DOHH2 (cell line): Measurements from ENCODE around the gene CACNA1I.

Experiments
- H3F3A ChIP-seq: fragments of 200-600 bp; sonication (generic), shearing (Covaris generic); 2 replicates; pipeline ENCODE4 v1.6.0; 2016; ENCODE audit warnings: antibody characterized with exemption, mild to moderate bottlenecking; ENCODE audit not compliant: control insufficient read depth, insufficient read depth
- H3K27ac ChIP-seq: fragments of 200-600 bp; sonication (generic); 2 replicates; pipeline ENCODE4 v1.5.1; 2014; ENCODE audit warnings: low read depth, mild to moderate bottlenecking, low read length, moderate library complexity
- H3K27me3 ChIP-seq: fragments of 200-600 bp; sonication (generic); 2 replicates; pipeline ENCODE4 v1.6.1; 2014; ENCODE audit warnings: mild to moderate bottlenecking, low read length, mixed read lengths; ENCODE audit not compliant: control insufficient read depth
- H3K36me3 ChIP-seq: fragments of 200-600 bp; sonication (generic); 2 replicates; pipeline ENCODE4 v1.6.1; 2014; ENCODE audit warnings: mild to moderate bottlenecking, low read length, moderate library complexity, mixed read lengths; ENCODE audit not compliant: control insufficient read depth
- H3K4me1 ChIP-seq: fragments of 200-600 bp; sonication (generic); 2 replicates; pipeline ENCODE4 v1.6.1; 2014; ENCODE audit warnings: mild to moderate bottlenecking, low read length, mixed read lengths; ENCODE audit not compliant: control insufficient read depth
- H3K4me2 ChIP-seq: fragments of 200-600 bp; sonication (generic); 2 replicates; pipeline ENCODE4 v1.6.0; 2014; ENCODE audit warnings: mild to moderate bottlenecking, low read length, moderate library complexity
- H3K4me3 ChIP-seq: fragments of 200-600 bp; sonication (generic); 2 replicates; pipeline ENCODE4 v1.5.1; 2014; ENCODE audit warnings: mild to moderate bottlenecking, low read length, mixed read lengths
- H3K79me2 ChIP-seq: fragments of 200-600 bp; sonication (generic); 2 replicates; pipeline ENCODE4 v1.6.1; 2014; ENCODE audit warnings: mild to moderate bottlenecking, low read length, mixed read lengths; ENCODE audit not compliant: control insufficient read depth
- H3K9me2 ChIP-seq: fragments of 200-600 bp; sonication (generic); replicated peaks from 2 replicates; pipeline ENCODE4 v1.6.1; 2014; ENCODE audit warnings: mild to moderate bottlenecking, low read length, mixed read lengths; ENCODE audit not compliant: control insufficient read depth
- H3K9me3 ChIP-seq: fragments of 200-600 bp; sonication (generic); 2 replicates; pipeline ENCODE4 v1.6.1; 2014; ENCODE audit warnings: antibody characterized with exemption, low read length, mixed read lengths; ENCODE audit not compliant: control insufficient read depth, insufficient read depth
- H4K20me1 ChIP-seq: fragments of 200-600 bp; sonication (generic); 2 replicates; pipeline ENCODE4 v1.6.0; 2014; ENCODE audit warnings: low read depth, mild to moderate bottlenecking, antibody characterized with exemption, low read length, moderate library complexity; ENCODE audit not compliant: control insufficient read depth, insufficient read depth
- EZH2phosphoT487 ChIP-seq: fragments of 200-600 bp; sonication (generic); IDR thresholded peaks from 2 replicates; pipeline ENCODE4 v1.6.1; 2017; ENCODE audit warnings: borderline replicate concordance, mild to moderate bottlenecking, antibody characterized with exemption, low read length, moderate library complexity, mixed read lengths
- TF ChIP-seq, protein P1 (sequence below): fragments of 200-600 bp; sonication (generic); IDR thresholded peaks from one replicate; pipeline ENCODE4 v1.5.1; 2014; ENCODE audit warnings: antibody characterized with exemption, mild to moderate bottlenecking, low read depth, low read length; ENCODE audit not compliant: poor library complexity, severe bottlenecking

The CACNA1I gene

DNA sequence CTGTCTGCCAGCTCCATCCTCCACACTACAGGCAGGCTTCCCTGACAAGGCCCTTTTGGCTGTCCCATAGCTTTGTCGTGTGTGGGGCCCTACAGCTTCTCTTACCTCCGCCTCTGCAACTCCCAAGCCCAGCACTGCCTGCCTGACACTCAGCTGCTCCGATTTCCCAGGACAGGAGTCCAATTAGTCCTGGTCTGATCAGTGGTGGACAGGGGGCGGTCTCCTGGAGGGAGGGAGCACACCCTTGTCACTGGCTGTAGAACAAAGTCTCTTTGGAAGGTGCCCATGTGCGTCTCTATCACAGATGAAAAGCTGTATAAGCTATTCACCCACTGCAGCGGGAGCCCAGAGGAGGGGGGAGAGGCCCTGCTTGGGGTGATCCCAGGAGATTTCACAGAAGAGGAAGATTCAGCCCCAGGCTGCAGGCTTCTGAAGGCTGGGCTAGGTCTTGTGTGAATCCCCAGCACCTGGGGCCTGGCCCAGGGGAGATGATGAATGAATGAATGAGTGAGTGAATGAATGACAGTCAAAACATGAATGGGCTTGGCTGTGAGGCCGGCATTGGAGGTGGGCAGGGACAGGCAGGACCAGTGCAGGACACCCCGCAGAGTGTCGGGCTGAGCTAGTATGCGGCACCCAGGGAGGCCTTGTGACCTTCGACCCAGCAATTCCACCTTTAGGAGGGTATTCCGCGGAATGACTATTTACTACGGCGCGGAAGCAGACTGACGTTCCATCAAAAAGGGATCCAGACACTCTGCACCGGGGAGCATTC lies 142.4 kb downstream of the CACNA1I start:
- Histone ChIP-seq H3K9me3 (no peaks in the 10 kb centered on the region), H3F3A (no peaks in the 10 kb centered on the region), H3K27ac (no peak overlapping the region), H3K9me2 (no peaks in the 10 kb centered on the region), H3K4me3 (no peak overlapping the region), H3K27me3 (no peaks in the 10 kb centered on the region), H4K20me1 (no peaks in the 10 kb centered on the region), H3K4me2 (no peak overlapping the region), H3K4me1 (peaks cover 12% of the 10 kb centered on the region; the same call in 1 of the 2 replicates), H3K36me3 (no peaks in the 10 kb centered on the region), H3K79me2 (no peaks in the 10 kb centered on the region)
- TF ChIP-seq, protein P1, sequence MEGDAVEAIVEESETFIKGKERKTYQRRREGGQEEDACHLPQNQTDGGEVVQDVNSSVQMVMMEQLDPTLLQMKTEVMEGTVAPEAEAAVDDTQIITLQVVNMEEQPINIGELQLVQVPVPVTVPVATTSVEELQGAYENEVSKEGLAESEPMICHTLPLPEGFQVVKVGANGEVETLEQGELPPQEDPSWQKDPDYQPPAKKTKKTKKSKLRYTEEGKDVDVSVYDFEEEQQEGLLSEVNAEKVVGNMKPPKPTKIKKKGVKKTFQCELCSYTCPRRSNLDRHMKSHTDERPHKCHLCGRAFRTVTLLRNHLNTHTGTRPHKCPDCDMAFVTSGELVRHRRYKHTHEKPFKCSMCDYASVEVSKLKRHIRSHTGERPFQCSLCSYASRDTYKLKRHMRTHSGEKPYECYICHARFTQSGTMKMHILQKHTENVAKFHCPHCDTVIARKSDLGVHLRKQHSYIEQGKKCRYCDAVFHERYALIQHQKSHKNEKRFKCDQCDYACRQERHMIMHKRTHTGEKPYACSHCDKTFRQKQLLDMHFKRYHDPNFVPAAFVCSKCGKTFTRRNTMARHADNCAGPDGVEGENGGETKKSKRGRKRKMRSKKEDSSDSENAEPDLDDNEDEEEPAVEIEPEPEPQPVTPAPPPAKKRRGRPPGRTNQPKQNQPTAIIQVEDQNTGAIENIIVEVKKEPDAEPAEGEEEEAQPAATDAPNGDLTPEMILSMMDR, result no peak
- TF ChIP-seq EZH2phosphoT487, result no peak

DNA sequence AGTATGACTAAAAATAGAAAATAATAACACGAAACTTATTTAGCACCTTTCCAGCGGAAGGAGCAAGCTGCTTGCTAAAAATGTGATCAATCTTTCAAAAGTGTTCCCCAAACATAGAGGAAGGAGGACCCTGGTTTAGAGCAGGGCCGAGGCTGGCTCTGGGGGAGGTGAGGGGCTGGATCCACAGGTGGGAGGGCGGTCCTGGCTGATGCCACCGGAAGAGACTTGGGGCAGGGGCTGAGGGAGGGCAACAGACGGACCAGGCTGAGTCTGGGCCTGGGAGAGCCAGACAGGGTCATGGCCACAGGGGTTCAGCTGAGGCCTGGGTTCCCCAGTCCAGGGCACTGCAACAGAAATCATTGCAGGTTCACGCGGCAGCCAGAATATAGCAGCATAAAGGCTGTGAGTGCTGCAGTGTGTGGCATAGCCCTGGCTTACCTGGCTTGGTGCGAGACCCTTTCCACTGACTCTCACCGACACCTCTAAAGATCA lies 143.3 kb downstream of the CACNA1I start:
- no peaks in the 10 kb centered on the region for H3K9me2 ChIP-seq

DNA sequence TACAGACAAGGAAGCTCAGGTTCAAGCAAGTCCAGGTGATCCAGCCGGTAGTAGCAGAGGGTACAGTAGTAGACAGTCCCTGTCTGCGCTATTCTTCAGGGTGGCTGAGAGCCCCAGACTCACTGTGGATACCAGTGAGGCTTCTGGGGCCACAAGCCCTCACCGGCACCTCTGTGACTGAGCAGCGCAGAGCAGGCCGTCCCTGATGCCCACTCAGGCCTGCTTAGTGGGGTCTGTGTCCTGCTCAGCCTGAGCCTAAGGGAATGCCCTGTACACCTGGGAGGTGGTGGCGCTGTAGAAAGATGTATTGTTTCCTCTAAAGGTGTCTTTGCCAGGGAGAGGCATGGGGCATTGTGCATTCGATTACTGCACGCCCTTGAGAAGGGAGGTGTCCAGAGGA lies 143.8 kb downstream of the CACNA1I start:
- Histone ChIP-seq H4K20me1 (no peaks in the 10 kb centered on the region), H3K27ac (no peak overlapping the region), H3F3A (no peaks in the 10 kb centered on the region), H3K4me2 (no peak overlapping the region), H3K79me2 (no peaks in the 10 kb centered on the region), H3K27me3 (no peaks in the 10 kb centered on the region; the same call in 1 of the 2 replicates), H3K4me3 (no peak overlapping the region), H3K4me1 (peaks cover 12% of the 10 kb centered on the region; the same call in 1 of the 2 replicates), H3K36me3 (no peaks in the 10 kb centered on the region), H3K9me2 (no peaks in the 10 kb centered on the region), H3K9me3 (no peaks in the 10 kb centered on the region)
- TF ChIP-seq EZH2phosphoT487, result no peak
- TF ChIP-seq, protein P1, result no peak

More for the DNA sequence above, 143.3 kb downstream of the CACNA1I start:
- no peaks in the 10 kb centered on the region for H3K9me3 ChIP-seq
- H3K27me3 ChIP-seq, result no peaks in the 10 kb centered on the region
- H3K4me3 ChIP-seq, result no peak overlapping the region
- H3F3A ChIP-seq, result no peaks in the 10 kb centered on the region
- H3K79me2 ChIP-seq, result no peaks in the 10 kb centered on the region
- peaks cover 12% of the 10 kb centered on the region; the same call in 1 of the 2 replicates for H3K4me1 ChIP-seq
- TF ChIP-seq, protein P1, result no peak
- no peak for TF ChIP-seq EZH2phosphoT487
- H3K4me2 ChIP-seq, result no peak overlapping the region
- no peaks in the 10 kb centered on the region for H3K36me3 ChIP-seq
- H4K20me1 ChIP-seq, result no peaks in the 10 kb centered on the region
- H3K27ac ChIP-seq, result no peak overlapping the region
